ENCODE data around the gene HRH1. TPM values are rescaled to one million over a fixed set of nuclear protein-coding genes. Genes with fewer than 3 reads are reported as not detected.

HRH1 gene
- total and polyA plus RNA-seq, 4 donors = 2.3 to 8.3 (median 4.6) TPM

- 81 to 87% methylated on average over 3 of the region's 3 CpGs for WGBS, 2 donors
- ATAC-seq (ENCODE audit: insufficient read depth, low FRiP score) (no peak), DNase-seq (no peak)
- H3K4me1 ChIP-seq (ENCODE audit: control insufficient read depth in 5 of 5, insufficient read depth in 5 of 5, low read length in 5 of 5) = peaks cover 0 to 7% (median 0%) of the 10 kb centered on the region in 5 donors
- no peak overlapping the region for H3K4me3 ChIP-seq
- peaks cover 0 to 3% (median 0%) of the 10 kb centered on the region in 4 donors for H3K36me3 ChIP-seq (ENCODE audit: control insufficient read depth in 4 of 4, insufficient read depth in 4 of 4, low read length in 4 of 4)
- H3K9me3 ChIP-seq (ENCODE audit: control insufficient read depth in 4 of 4, insufficient read depth in 3 of 4, low read length in 3 of 4) = no peaks in the 10 kb centered on the region
- no peak for TF ChIP-seq CTCF (IDR thresholded peaks at IDR 0.05; ENCODE audit: control extremely low read depth, extremely low read depth)
- peak overlapping the region in 1 of 2 donors; percentile 51 for H3K27ac ChIP-seq (ENCODE audit: low read depth in 1 of 2, low read length in 1 of 2)
- H3K9ac ChIP-seq (ENCODE audit: insufficient read depth in 1 of 2, low read length in 2 of 2) = no peak overlapping the region
- peaks cover 0 to 8% (median 0%) of the 10 kb centered on the region in 3 donors for H3K27me3 ChIP-seq (ENCODE audit: control insufficient read depth in 3 of 3, insufficient read depth in 3 of 3, low read length in 2 of 3)
Observed at GRCh38 chr3:11224010-11224409, 69.7 kb downstream of the HRH1 start.

GRCh38 chr3:11224870-11225229, 70.6 kb downstream of the HRH1 start:
- Histone ChIP-seq H3K4me1 (ENCODE audit: control insufficient read depth in 5 of 5, insufficient read depth in 5 of 5, low read length in 5 of 5) (peaks cover 0 to 7% (median 0%) of the 10 kb centered on the region in 5 donors), H3K4me3 (peak overlapping the region; percentile 4), H3K27ac (ENCODE audit: low read depth in 1 of 2, low read length in 1 of 2) (peak overlapping the region in 1 of 2 donors; percentile 91), H3K36me3 (ENCODE audit: control insufficient read depth in 4 of 4, insufficient read depth in 4 of 4, low read length in 4 of 4) (peaks cover 0 to 3% (median 0%) of the 10 kb centered on the region in 4 donors), H3K27me3 (ENCODE audit: control insufficient read depth in 3 of 3, insufficient read depth in 3 of 3, low read length in 2 of 3) (peaks cover 0 to 8% (median 0%) of the 10 kb centered on the region in 3 donors), H3K9ac (ENCODE audit: insufficient read depth in 1 of 2, low read length in 2 of 2) (no peak overlapping the region), H3K9me3 (ENCODE audit: control insufficient read depth in 4 of 4, insufficient read depth in 3 of 4, low read length in 3 of 4) (no peaks in the 10 kb centered on the region)
- ATAC-seq (ENCODE audit: insufficient read depth, low FRiP score) = no peak
- 66 to 86% methylated on average over 3 of the region's 3 CpGs for WGBS, 2 donors
- no peak for DNase-seq
- no peak for TF ChIP-seq CTCF (IDR thresholded peaks at IDR 0.05; ENCODE audit: control extremely low read depth, extremely low read depth)

GRCh38 chr3:11226042-11226370, 71.7 kb downstream of the HRH1 start:
- DNase-seq = no peak
- TF ChIP-seq CTCF (IDR thresholded peaks at IDR 0.05; ENCODE audit: control extremely low read depth, extremely low read depth) = no peak
- 65 to 81% methylated on average over 6 of the region's 6 CpGs for WGBS, 2 donors
- no peak for ATAC-seq (ENCODE audit: insufficient read depth, low FRiP score)
- Histone ChIP-seq H3K9ac (ENCODE audit: insufficient read depth in 1 of 2, low read length in 2 of 2) (no peak overlapping the region), H3K4me3 (peak overlapping the region; percentile 8), H3K4me1 (ENCODE audit: control insufficient read depth in 5 of 5, insufficient read depth in 5 of 5, low read length in 5 of 5) (peaks cover 0 to 3% (median 0%) of the 10 kb centered on the region in 5 donors), H3K36me3 (ENCODE audit: control insufficient read depth in 4 of 4, insufficient read depth in 4 of 4, low read length in 4 of 4) (peaks cover 0 to 3% (median 0%) of the 10 kb centered on the region in 4 donors), H3K27ac (ENCODE audit: low read depth in 1 of 2, low read length in 1 of 2) (peak overlapping the region in 1 of 2 donors; percentile 91), H3K27me3 (ENCODE audit: control insufficient read depth in 3 of 3, insufficient read depth in 3 of 3, low read length in 2 of 3) (no peaks in the 10 kb centered on the region), H3K9me3 (ENCODE audit: control insufficient read depth in 4 of 4, insufficient read depth in 3 of 4, low read length in 3 of 4) (no peaks in the 10 kb centered on the region)

GRCh38 chr3:11228041-11228440, 73.7 kb downstream of the HRH1 start:
- ATAC-seq (ENCODE audit: insufficient read depth, low FRiP score) (no peak), DNase-seq (no peak)
- no peak for TF ChIP-seq CTCF (IDR thresholded peaks at IDR 0.05; ENCODE audit: control extremely low read depth, extremely low read depth)
- H3K9ac ChIP-seq (ENCODE audit: insufficient read depth in 1 of 2, low read length in 2 of 2) = no peak overlapping the region
- no peaks in the 10 kb centered on the region for H3K27me3 ChIP-seq (ENCODE audit: control insufficient read depth in 3 of 3, insufficient read depth in 3 of 3, low read length in 2 of 3)
- no peak overlapping the region for H3K4me3 ChIP-seq
- H3K9me3 ChIP-seq (ENCODE audit: control insufficient read depth in 4 of 4, insufficient read depth in 3 of 4, low read length in 3 of 4) = no peaks in the 10 kb centered on the region
- no peaks in the 10 kb centered on the region for H3K36me3 ChIP-seq (ENCODE audit: control insufficient read depth in 4 of 4, insufficient read depth in 4 of 4, low read length in 4 of 4)
- no peak overlapping the region for H3K27ac ChIP-seq (ENCODE audit: low read depth in 1 of 2, low read length in 1 of 2)
- 75 to 76% methylated on average over 4 of the region's 4 CpGs for WGBS, 2 donors
- peaks cover 0 to 3% (median 0%) of the 10 kb centered on the region in 5 donors for H3K4me1 ChIP-seq (ENCODE audit: control insufficient read depth in 5 of 5, insufficient read depth in 5 of 5, low read length in 5 of 5)
